Activated naive CD4-positive, alpha-beta T cell treated with anti-CD3 and anti-CD28 coated beads for 36 hours (primary cell): ENCODE data around the gene PRIM1. TPM values are rescaled to one million over a fixed set of nuclear protein-coding genes. Genes with fewer than 3 reads are reported as not detected.
A peak's percentile ranks its signal among the peaks of the same experiment; 100 is the strongest.

ENCODE experiments used
- CTCF ChIA-PET: fragments of 350-600 bp; sonication (Branson Sonifier 250); formaldehyde crosslinking; loops from one replicate; lab custom pipeline; 2021; ENCODE audit warnings: antibody characterized with exemption; lab: Charles Lee
- DNase-seq: peaks from one replicate; pipeline ENCODE4 v3.0.0-alpha.2; 2020
- H3K27ac Mint-ChIP-seq: one replicate; pipeline ENCODE4 v1.8.0; 2021; ENCODE audit warnings: mild to moderate bottlenecking, mixed read lengths
- H3K27me3 Mint-ChIP-seq: one replicate; pipeline ENCODE4 v1.8.0; 2021; ENCODE audit warnings: low read depth, mixed read lengths
- H3K36me3 Mint-ChIP-seq: one replicate; pipeline ENCODE4 v1.8.0; 2021; ENCODE audit warnings: low read depth, mixed read lengths
- H3K4me1 Mint-ChIP-seq: one replicate; pipeline ENCODE4 v1.8.0; 2021; ENCODE audit warnings: low read depth, mixed read lengths
- H3K4me3 Mint-ChIP-seq: one replicate; pipeline ENCODE4 v1.8.0; 2021; ENCODE audit warnings: mild to moderate bottlenecking, moderate library complexity, mixed read lengths
- H3K9me3 Mint-ChIP-seq: one replicate; pipeline ENCODE4 v1.8.0; 2021; ENCODE audit warnings: mixed read lengths
- intact Hi-C: fragments of 100-400 bp; cut with micrococcal nuclease; formaldehyde crosslinking; loops from one replicate; pipeline ENCODE4 v1.15.1; 2023
- total RNA-seq, 2 experiments: library from RNA; stranded (reverse); gene quantifications; one replicate each; pipeline ENCODE4 v1.2.3, GENCODE V29; 2021

Gene PRIM1
- total RNA-seq, 2 experiments from 2014 or later, result 74.9 to 75.0 TPM

DNA sequence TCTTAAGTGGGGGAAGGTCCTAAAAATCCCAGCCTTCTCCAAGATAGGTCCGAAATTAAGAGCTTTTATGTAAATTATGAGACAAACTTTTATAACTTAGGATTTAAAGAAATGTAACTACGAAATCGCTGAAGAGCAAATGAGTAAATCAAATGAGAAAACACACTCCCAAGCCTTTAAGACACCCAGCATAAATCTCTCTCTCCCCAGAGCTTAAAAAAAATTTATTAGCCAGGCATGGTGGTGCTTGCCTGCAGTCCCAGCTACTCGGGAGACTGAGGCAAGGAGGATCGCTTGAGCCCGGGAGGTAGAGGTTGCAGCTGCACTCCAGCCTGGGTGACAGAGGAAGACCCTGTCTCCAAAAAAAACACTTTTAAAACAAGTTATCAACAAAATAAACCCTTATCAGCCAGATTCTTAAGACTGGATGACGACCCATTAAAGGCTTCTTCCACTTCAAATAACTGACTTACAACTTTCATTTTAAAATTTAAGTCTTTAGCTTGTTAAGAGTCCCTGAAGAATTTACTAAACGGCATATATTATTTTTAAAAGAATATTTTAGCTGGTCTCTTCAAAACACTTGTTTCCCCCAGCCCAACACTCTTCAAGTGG is 67.3 kb downstream of the PRIM1 start:
- no peaks in the 10 kb centered on the region for H3K27me3 Mint-ChIP-seq
- intact Hi-C loops, result loop anchor here (1.0 to 10.0 kb wide), 9 partner anchors 9 to 1160 kb away; partner anchors contain the start of genes BAZ2A, CTDSP2, DDIT3 and MBD6
- peak overlapping the region; percentile 90 for H3K4me3 Mint-ChIP-seq
- peaks cover 1% of the 10 kb centered on the region for H3K9me3 Mint-ChIP-seq
- CTCF ChIA-PET, result interaction anchor here (0.6 to 1.4 kb wide), 2 partner anchors 49 to 376 kb away, joined by 3 to 5 read pairs; no protein-coding TSS in a partner anchor
- peaks cover 46% of the 10 kb centered on the region for H3K4me1 Mint-ChIP-seq
- peaks cover 52% of the 10 kb centered on the region for H3K36me3 Mint-ChIP-seq
- peak overlapping the region; percentile 99 for H3K27ac Mint-ChIP-seq
- no peak for DNase-seq

DNA sequence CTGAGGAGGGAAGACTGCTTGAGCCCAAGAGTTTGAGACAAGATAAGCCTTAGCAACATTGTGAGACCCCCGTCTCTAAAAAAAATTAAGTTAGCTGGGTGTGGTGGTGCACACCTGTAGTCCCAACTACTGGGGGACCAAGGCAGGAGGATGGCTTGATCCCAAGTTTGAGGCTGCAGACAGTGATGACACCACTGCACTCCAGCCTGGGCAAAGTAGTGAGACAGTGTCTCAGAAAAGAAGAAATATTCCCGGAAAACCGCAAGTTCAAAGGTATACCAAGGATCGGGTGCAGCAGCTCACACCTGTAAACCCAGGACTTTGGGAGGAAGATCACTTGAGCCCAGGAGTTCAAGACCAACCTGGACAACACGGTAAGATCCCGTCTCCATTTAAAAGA is 69.8 kb downstream of the PRIM1 start:
- Mint-ChIP-seq H3K36me3 (peaks cover 61% of the 10 kb centered on the region), H3K9me3 (peaks cover 1% of the 10 kb centered on the region), H3K27me3 (no peaks in the 10 kb centered on the region), H3K4me3 (peak overlapping the region; percentile 19), H3K27ac (peak overlapping the region; percentile 82), H3K4me1 (peaks cover 69% of the 10 kb centered on the region)
- CTCF ChIA-PET, result interaction anchor here (0.6 kb wide), 1 partner anchor 18 kb away, joined by 3 read pairs; no protein-coding TSS in a partner anchor
- intact Hi-C loops, result loop anchor here (10.0 kb wide), 1 partner anchor 1162 kb away; the partner anchor contains the start of gene CTDSP2
- no peak for DNase-seq

Other genes starting within 250 kb of the PRIM1 start
- gene RBMS2, start 230.5 kb downstream of the PRIM1 start, total RNA-seq, result 1 to 10 TPM; 2.5 to 5.1 TPM
- 10 to 100 TPM; 78.3 to 80.0 TPM for gene BAZ2A, start 122.0 kb downstream of the PRIM1 start, total RNA-seq
- 100 to 1,000 TPM; 854 to 863 TPM for gene ATP5F1B, start 106.3 kb downstream of the PRIM1 start, total RNA-seq
- gene PTGES3, start 64.0 kb downstream of the PRIM1 start, total RNA-seq, result 100 to 1,000 TPM; 289 to 293 TPM
- gene NACA, start 27.0 kb downstream of the PRIM1 start, total RNA-seq, result 1,000 to 10,000 TPM; 1,279 to 1,321 TPM
- 1 to 10 TPM; 3.5 to 3.7 TPM for gene HSD17B6, start 11.0 kb upstream of the PRIM1 start, total RNA-seq
- gene SDR9C7, start 182.1 kb upstream of the PRIM1 start, total RNA-seq, result not detected
- gene RDH16, start 205.3 kb upstream of the PRIM1 start, total RNA-seq, result under 1 TPM; 0.54 to 0.69 TPM